Ureter (tissue), 1 donor: ENCODE results near the gene CTNNA3. TPM values are rescaled to one million over a fixed set of nuclear protein-coding genes. Genes with fewer than 3 reads are reported as not detected.

Experiments
- DNase-seq: peaks from one replicate; pipeline ENCODE4 v3.0.0-alpha.2; 2020; ENCODE audit warnings: low spot score
- total RNA-seq: library from RNA; stranded (reverse); gene quantifications from one replicate; pipeline ENCODE4 v1.2.4, GENCODE V29; 2023
- donor health status: DM: yes; HTN: yes; CAD: no.

The CTNNA3 gene
- total RNA-seq, 1 donor from 2014 or later: 1.1 TPM

GRCh38 chr10:66760941-66761340 is 935.1 kb downstream of the CTNNA3 start:
- DNase-seq: no peak

- DNase-seq: no peak
These were observed 940.5 kb downstream of the CTNNA3 start for GRCh38 chr10:66755474-66755873.

GRCh38 chr10:66752714-66753113 is 943.3 kb downstream of the CTNNA3 start:
- no peak for DNase-seq

- DNase-seq: no peak
These were observed 947.8 kb downstream of the CTNNA3 start for GRCh38 chr10:66748217-66748616.

GRCh38 chr10:66747451-66747850 is 948.5 kb downstream of the CTNNA3 start:
- no peak for DNase-seq

- no peak for DNase-seq
These were observed 949.3 kb downstream of the CTNNA3 start for GRCh38 chr10:66746711-66747110.

- no peak for DNase-seq
These were observed 949.7 kb downstream of the CTNNA3 start for GRCh38 chr10:66746246-66746645.

GRCh38 chr10:66744915-66745314 is 951.1 kb downstream of the CTNNA3 start:
- no peak for DNase-seq

GRCh38 chr10:66737241-66737640 is 958.8 kb downstream of the CTNNA3 start:
- no peak for DNase-seq

GRCh38 chr10:66723608-66724400 is 972.2 kb downstream of the CTNNA3 start:
- no peak for DNase-seq

- DNase-seq: no peak
These were observed 976.5 kb downstream of the CTNNA3 start for GRCh38 chr10:66719483-66719882.

GRCh38 chr10:66717231-66717981 is 978.6 kb downstream of the CTNNA3 start:
- no peak for DNase-seq

- no peak for DNase-seq
These were observed 981.3 kb downstream of the CTNNA3 start for GRCh38 chr10:66714741-66715140.

- no peak for DNase-seq
These were observed 982.6 kb downstream of the CTNNA3 start for GRCh38 chr10:66713387-66713786.

GRCh38 chr10:66698069-66698468 is 997.9 kb downstream of the CTNNA3 start:
- DNase-seq: no peak

GRCh38 chr10:66695046-66695445 is 1000.9 kb downstream of the CTNNA3 start:
- no peak for DNase-seq

- no peak for DNase-seq
These were observed 1011.4 kb downstream of the CTNNA3 start for GRCh38 chr10:66684581-66684980.

- DNase-seq: no peak
These were observed 1015.1 kb downstream of the CTNNA3 start for GRCh38 chr10:66680886-66681285.

GRCh38 chr10:66678521-66678920 is 1017.5 kb downstream of the CTNNA3 start:
- DNase-seq: no peak

- DNase-seq: no peak
These were observed 1022.9 kb downstream of the CTNNA3 start for GRCh38 chr10:66673071-66673470.

GRCh38 chr10:66671562-66671961 is 1024.4 kb downstream of the CTNNA3 start:
- DNase-seq: no peak

- no peak for DNase-seq
These were observed 1024.9 kb downstream of the CTNNA3 start for GRCh38 chr10:66671064-66671463.

- no peak for DNase-seq
These were observed 1039.5 kb downstream of the CTNNA3 start for GRCh38 chr10:66656499-66656898.
